Measurements from ENCODE around the gene EIF4G1.

DNA sequence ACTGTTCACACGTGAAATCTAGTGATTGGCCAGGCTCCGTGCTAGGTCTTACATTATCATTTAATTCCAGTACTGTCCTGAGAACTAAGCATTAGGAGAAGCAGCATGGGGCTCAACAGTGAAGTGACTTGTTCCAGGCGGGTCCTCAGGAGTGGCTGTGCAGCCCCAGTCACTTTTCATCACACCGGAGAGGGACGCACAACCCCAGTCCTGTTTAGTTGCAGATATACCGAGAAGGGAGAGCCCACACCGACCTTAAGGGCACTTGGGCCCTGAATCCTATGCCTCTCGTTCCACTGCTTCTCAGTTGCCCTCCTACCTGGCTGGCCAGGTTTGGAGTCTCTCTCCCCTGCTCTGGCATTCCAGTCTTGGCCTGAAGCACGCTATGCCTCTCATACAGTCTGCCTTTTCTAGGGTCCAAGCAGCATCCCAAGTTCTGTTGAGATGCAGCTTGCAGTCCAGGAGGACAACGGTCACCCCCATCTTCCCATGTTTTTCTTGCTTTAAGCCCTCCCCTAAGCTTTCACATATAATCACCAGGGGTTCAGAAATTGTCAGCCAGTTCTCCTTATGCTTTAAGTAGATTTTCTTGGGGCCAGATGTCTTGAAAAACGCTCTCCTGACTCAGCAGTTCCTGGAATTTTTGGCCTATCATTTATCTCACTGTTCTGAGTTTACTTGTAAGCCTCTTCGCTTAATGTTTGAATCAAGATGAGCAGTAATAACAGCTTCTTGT, 33.1 kb downstream of the EIF4G1 start:
- TF ChIP-seq POLR2AphosphoS5 (IDR thresholded peaks at IDR 0.05) (no peak), EP300 (IDR thresholded peaks at IDR 0.05; ENCODE audit: low read depth) (no peak), POLR2A (IDR thresholded peaks at IDR 0.05) (no peak)
- TF ChIP-seq, protein P1, sequence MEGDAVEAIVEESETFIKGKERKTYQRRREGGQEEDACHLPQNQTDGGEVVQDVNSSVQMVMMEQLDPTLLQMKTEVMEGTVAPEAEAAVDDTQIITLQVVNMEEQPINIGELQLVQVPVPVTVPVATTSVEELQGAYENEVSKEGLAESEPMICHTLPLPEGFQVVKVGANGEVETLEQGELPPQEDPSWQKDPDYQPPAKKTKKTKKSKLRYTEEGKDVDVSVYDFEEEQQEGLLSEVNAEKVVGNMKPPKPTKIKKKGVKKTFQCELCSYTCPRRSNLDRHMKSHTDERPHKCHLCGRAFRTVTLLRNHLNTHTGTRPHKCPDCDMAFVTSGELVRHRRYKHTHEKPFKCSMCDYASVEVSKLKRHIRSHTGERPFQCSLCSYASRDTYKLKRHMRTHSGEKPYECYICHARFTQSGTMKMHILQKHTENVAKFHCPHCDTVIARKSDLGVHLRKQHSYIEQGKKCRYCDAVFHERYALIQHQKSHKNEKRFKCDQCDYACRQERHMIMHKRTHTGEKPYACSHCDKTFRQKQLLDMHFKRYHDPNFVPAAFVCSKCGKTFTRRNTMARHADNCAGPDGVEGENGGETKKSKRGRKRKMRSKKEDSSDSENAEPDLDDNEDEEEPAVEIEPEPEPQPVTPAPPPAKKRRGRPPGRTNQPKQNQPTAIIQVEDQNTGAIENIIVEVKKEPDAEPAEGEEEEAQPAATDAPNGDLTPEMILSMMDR (IDR thresholded peaks at IDR 0.05), result no peak
